ENCODE data around the gene ZNF2. TPM values are rescaled to one million over a fixed set of nuclear protein-coding genes. Genes with fewer than 3 reads are reported as not detected.

Gene ZNF2
- 3.8 and 3.9 TPM in 2 replicates for total RNA-seq

DNA sequence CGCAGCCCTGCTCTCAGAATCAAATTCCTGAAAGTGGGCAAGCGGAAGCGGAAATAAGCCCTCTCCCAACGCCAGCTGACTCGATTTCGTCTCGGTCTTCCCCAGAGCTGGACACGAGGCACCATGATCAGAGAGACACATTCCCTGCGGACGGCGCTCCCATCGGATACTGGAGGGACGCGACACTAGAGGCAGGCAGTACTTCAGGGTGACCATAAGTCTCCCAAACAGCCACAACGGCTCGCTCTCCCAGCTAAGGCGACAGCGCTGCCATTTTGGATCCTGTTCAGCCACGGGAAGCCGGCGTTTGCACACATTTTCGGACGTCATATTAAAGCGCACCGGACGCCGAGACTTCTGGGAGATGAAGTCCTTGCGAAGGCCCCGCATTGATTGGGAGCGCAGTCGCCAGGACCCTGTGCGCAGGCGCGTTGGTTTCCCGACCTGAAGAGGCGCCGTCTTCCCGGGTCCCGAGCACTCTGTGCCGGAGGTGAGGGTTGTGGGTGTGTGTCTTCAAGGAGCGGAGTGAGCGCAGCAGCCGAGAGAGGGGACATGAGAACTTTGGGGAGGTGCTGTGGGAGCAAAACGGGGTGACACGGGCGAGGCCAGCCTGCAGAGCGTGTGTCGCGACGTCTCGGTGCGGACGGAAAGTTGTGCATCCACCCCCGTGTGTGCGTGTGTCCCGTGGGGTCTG lies at the start of gene ZNF2:
Gene ZNF2 (plus strand): TSS at position 439 of the 694 bp plus-strand sequence. CDS start 10,418 bp downstream, outside the sequence.
- Mint-ChIP-seq H3K36me3 (ENCODE audit: low read depth) (peaks cover 12% of the 10 kb centered on the region), H3K4me3 (peak within 1 kb of the TSS; percentile 99), H3K27me3 (ENCODE audit: insufficient read depth) (no peaks in the 10 kb centered on the region), H3K27ac (peak within 1 kb of the TSS; percentile 92), H3K9me3 (peaks cover 2% of the 10 kb centered on the region), H3K4me1 (ENCODE audit: low read depth) (peaks cover 41% of the 10 kb centered on the region)
- intact Hi-C loops (cut with micrococcal nuclease) = loop anchor here (1.0 to 10.0 kb wide), 5 partner anchors 8 to 237 kb away; partner anchors contain the start of genes FAHD2A, MRPS5 and ZNF892
- peak; percentile 96 for DNase-seq (ENCODE audit: low spot score)

DNA sequence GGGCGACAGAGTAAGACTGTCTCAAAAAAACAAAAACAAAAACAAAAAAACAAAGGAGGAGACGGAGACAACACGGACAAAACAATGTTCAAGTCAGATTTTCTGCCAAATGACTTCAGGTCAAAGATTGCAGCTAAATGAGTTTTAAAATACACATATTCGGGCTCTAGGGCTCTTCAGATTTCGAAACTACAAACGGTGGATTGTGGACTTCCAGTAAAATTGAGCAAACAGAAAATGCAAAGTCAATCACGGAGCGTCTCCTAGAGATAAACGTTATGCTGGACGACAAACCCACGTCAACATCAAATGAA lies 44.6 kb upstream of the ZNF2 start:
- no peak for DNase-seq (ENCODE audit: low spot score)
- H3K36me3 Mint-ChIP-seq (ENCODE audit: low read depth) = peaks cover 10% of the 10 kb centered on the region
- peak overlapping the region; percentile 97 for H3K4me3 Mint-ChIP-seq
- intact Hi-C loops (cut with micrococcal nuclease) = loop anchor here (1.0 to 5.0 kb wide), 4 partner anchors 44 to 281 kb away; partner anchors contain the start of genes FAHD2A, ZNF2 and ZNF892
- H3K27me3 Mint-ChIP-seq (ENCODE audit: insufficient read depth) = no peaks in the 10 kb centered on the region
- peak overlapping the region; percentile 95 for H3K27ac Mint-ChIP-seq
- H3K4me1 Mint-ChIP-seq (ENCODE audit: low read depth) = peaks cover 46% of the 10 kb centered on the region
- no peaks in the 10 kb centered on the region for H3K9me3 Mint-ChIP-seq

GRCh38 chr2:95121407-95122196 lies 44.0 kb upstream of the ZNF2 start, which contains the start of gene MRPS5:
Gene MRPS5 (minus strand): TSS chr2:95121808. CDS start chr2:95121791, 17 bp downstream.
- peaks cover 46% of the 10 kb centered on the region for H3K4me1 Mint-ChIP-seq (ENCODE audit: low read depth)
- peak within 1 kb of the TSS; percentile 97 for H3K4me3 Mint-ChIP-seq
- DNase-seq (ENCODE audit: low spot score) = peak; percentile 84
- no peaks in the 10 kb centered on the region for H3K9me3 Mint-ChIP-seq
- H3K27me3 Mint-ChIP-seq (ENCODE audit: insufficient read depth) = peaks cover 2% of the 10 kb centered on the region
- H3K27ac Mint-ChIP-seq = peak within 1 kb of the TSS; percentile 95
- H3K36me3 Mint-ChIP-seq (ENCODE audit: low read depth) = peaks cover 10% of the 10 kb centered on the region
- intact Hi-C loops (cut with micrococcal nuclease) = loop anchor here (1.0 to 5.0 kb wide), 5 partner anchors 38 to 281 kb away; partner anchors contain the start of genes FAHD2A, ZNF2, ZNF514 and ZNF892

DNA sequence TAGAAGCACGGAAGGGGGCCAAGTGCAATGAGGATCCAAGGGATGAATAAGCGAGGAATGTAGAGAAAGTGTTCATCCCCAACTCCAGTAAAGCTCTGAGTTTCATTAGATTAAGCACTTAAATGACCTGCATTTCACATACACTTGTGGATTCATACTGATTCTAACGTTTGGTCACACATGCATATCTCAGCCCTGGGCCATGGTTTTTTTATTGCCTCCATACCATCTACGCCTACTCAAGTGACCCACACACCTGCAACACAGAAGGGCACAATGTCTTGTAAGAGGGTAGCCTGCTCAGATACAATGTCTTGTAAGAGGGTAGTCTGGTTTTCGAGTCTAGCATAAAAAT lies 43.4 kb upstream of the ZNF2 start:
- H3K27ac Mint-ChIP-seq = peak overlapping the region; percentile 67
- no peaks in the 10 kb centered on the region for H3K9me3 Mint-ChIP-seq
- intact Hi-C loops (cut with micrococcal nuclease) = loop anchor here (1.0 to 5.0 kb wide), 2 partner anchors 37 to 280 kb away; partner anchors contain the start of genes FAHD2A and ZNF514
- DNase-seq (ENCODE audit: low spot score) = no peak
- H3K4me1 Mint-ChIP-seq (ENCODE audit: low read depth) = peaks cover 44% of the 10 kb centered on the region
- peak overlapping the region; percentile 97 for H3K4me3 Mint-ChIP-seq
- peaks cover 9% of the 10 kb centered on the region for H3K36me3 Mint-ChIP-seq (ENCODE audit: low read depth)
- peaks cover 2% of the 10 kb centered on the region for H3K27me3 Mint-ChIP-seq (ENCODE audit: insufficient read depth)

GRCh38 chr2:95138702-95139101 lies 26.9 kb upstream of the ZNF2 start:
- DNase-seq (ENCODE audit: low spot score) = no peak
- H3K9me3 Mint-ChIP-seq = peaks cover 47% of the 10 kb centered on the region
- intact Hi-C loops (cut with micrococcal nuclease) = no loop called here
- no peak overlapping the region for H3K4me3 Mint-ChIP-seq
- H3K36me3 Mint-ChIP-seq (ENCODE audit: low read depth) = peaks cover 6% of the 10 kb centered on the region
- no peaks in the 10 kb centered on the region for H3K27me3 Mint-ChIP-seq (ENCODE audit: insufficient read depth)
- H3K27ac Mint-ChIP-seq = no peak overlapping the region
- H3K4me1 Mint-ChIP-seq (ENCODE audit: low read depth) = no peaks in the 10 kb centered on the region

GRCh38 chr2:95143838-95144237 lies 21.8 kb upstream of the ZNF2 start:
- no peaks in the 10 kb centered on the region for H3K27me3 Mint-ChIP-seq (ENCODE audit: insufficient read depth)
- peaks cover 12% of the 10 kb centered on the region for H3K36me3 Mint-ChIP-seq (ENCODE audit: low read depth)
- H3K4me1 Mint-ChIP-seq (ENCODE audit: low read depth) = no peaks in the 10 kb centered on the region
- H3K27ac Mint-ChIP-seq = no peak overlapping the region
- intact Hi-C loops (cut with micrococcal nuclease) = no loop called here
- peaks cover 70% of the 10 kb centered on the region for H3K9me3 Mint-ChIP-seq
- H3K4me3 Mint-ChIP-seq = no peak overlapping the region
- DNase-seq (ENCODE audit: low spot score) = no peak

DNA sequence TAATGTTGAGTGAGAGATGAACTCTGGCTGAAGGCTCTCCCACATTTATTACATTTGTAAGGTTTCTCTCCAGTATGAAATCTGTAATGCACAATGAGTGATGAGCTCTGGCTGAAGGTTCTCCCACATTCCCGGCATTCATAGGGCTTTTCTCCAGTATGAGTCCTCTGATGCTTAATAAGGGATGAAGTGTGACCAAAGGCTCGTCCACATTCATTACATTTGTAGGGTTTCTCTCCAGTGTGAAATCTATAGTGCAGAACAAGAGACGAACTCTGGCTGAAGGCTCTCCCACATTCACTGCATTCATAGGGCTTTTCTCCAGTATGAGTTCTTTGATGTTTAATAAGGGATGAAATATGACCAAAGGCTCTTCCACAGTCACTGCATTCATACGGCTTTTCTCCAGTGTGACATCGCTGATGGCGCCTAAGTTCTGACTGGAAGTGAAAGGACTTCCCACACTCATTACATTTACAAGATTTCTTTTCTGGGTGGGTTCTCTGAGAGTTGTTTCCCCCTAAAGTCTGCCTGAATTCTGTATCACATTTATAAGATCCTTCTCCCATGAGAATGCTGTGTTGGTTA lies 16.1 kb upstream of the ZNF2 start:
- H3K36me3 Mint-ChIP-seq (ENCODE audit: low read depth) = peaks cover 42% of the 10 kb centered on the region
- H3K27ac Mint-ChIP-seq = no peak overlapping the region
- H3K4me3 Mint-ChIP-seq = no peak overlapping the region
- H3K27me3 Mint-ChIP-seq (ENCODE audit: insufficient read depth) = no peaks in the 10 kb centered on the region
- no peaks in the 10 kb centered on the region for H3K4me1 Mint-ChIP-seq (ENCODE audit: low read depth)
- H3K9me3 Mint-ChIP-seq = peaks cover 80% of the 10 kb centered on the region
- intact Hi-C loops (cut with micrococcal nuclease) = no loop called here
- no peak for DNase-seq (ENCODE audit: low spot score)

- H3K9me3 Mint-ChIP-seq = peaks cover 28% of the 10 kb centered on the region
- no peak for DNase-seq (ENCODE audit: low spot score)
- no peaks in the 10 kb centered on the region for H3K27me3 Mint-ChIP-seq (ENCODE audit: insufficient read depth)
- intact Hi-C loops (cut with micrococcal nuclease) = loop anchor here (2.0 kb wide), 1 partner anchor 136 kb away; no protein-coding TSS in a partner anchor
- H3K27ac Mint-ChIP-seq = no peak overlapping the region
- H3K4me1 Mint-ChIP-seq (ENCODE audit: low read depth) = peaks cover 25% of the 10 kb centered on the region
- H3K36me3 Mint-ChIP-seq (ENCODE audit: low read depth) = peaks cover 23% of the 10 kb centered on the region
- H3K4me3 Mint-ChIP-seq = peak overlapping the region; percentile 80
These were observed 7.2 kb upstream of the ZNF2 start for GRCh38 chr2:95158441-95158840.

DNA sequence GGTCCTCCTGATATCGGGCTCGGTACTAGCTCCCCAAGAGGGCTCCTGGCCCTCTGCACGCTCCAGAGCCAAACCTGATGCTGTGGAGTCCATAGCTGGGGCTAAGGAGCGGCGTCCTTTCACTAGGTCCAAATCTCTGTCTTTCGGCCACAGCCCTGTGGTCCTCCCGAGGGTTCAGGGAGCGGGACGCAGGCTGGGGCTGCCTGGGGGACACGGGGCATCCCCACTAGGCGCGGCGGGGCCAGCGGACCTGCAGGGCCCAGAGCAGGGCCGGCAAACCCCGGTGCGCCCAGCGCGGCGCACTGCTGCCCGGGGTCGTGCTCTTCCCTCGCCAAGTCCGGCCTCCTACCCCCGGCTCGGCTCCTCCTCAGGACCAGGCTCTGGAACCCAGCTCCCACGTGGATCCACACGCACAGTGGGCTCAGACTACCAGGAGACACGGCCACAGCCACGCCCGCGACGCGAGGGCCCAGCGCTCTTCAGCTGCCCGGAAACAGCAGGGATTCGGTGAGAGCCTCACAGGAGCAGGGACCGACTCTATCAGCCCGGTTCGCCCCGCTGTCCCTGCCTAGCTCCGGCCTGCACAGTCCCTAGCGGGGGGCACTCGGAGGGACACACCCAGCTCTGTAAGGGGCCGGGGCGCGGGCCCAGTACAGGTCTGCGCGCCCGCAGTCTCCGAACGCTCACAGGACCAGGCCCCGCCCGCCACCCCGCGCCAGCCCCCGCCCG lies 6.6 kb upstream of the ZNF2 start:
- DNase-seq (ENCODE audit: low spot score) = no peak
- H3K27me3 Mint-ChIP-seq (ENCODE audit: insufficient read depth) = no peaks in the 10 kb centered on the region
- peaks cover 31% of the 10 kb centered on the region for H3K4me1 Mint-ChIP-seq (ENCODE audit: low read depth)
- no peak overlapping the region for H3K27ac Mint-ChIP-seq
- peaks cover 23% of the 10 kb centered on the region for H3K9me3 Mint-ChIP-seq
- intact Hi-C loops (cut with micrococcal nuclease) = loop anchor here (1.0 to 2.0 kb wide), 2 partner anchors 37 to 136 kb away; no protein-coding TSS in a partner anchor
- H3K36me3 Mint-ChIP-seq (ENCODE audit: low read depth) = peaks cover 20% of the 10 kb centered on the region
- H3K4me3 Mint-ChIP-seq = peak overlapping the region; percentile 80

DNA sequence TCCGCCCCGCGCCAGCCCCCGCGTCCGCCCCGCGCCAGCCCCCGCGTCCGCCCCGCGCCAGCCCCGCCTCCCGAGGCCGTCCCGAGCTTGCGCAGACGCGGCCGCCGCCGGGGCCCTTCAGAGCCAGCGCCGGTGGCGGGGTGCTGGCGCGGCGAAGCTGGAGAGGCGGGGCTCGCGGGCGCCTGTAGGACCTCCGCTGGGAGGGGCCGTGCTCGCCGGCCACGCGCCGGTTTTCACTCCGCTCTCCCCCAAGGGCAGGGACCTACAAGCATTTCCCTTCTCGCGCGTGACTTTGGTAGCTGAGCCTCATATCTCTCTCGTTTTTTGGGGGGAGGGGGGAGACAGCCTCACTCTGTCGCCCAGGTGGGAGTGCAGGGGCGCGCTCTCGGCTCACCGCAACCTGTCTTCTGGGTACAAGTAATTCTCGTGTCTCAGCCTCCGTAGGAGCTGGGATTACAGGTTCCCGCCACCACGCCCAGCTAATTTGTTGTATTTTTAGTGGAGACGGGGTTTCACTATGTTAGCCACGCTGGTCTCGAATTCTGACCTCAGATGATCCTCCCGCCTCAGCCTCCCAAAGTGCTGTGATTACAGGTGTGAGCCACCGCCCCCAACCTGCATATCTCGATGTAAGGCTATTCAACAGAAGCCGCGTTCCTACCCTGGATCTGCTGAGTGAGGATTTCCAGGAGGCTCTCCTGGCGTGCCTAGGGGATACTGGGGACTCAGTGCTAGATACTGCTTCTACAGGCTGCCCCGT lies 5.7 kb upstream of the ZNF2 start, which contains the start of gene ZNF514:
Gene ZNF514 (minus strand): TSS at position 159 of the 760 bp plus-strand sequence. CDS start 6,595 bp downstream, outside the sequence.
- H3K4me3 Mint-ChIP-seq = peak within 1 kb of the TSS; percentile 90
- H3K36me3 Mint-ChIP-seq (ENCODE audit: low read depth) = peaks cover 14% of the 10 kb centered on the region
- peaks cover 16% of the 10 kb centered on the region for H3K9me3 Mint-ChIP-seq
- peak within 1 kb of the TSS; percentile 91 for H3K27ac Mint-ChIP-seq
- no peaks in the 10 kb centered on the region for H3K27me3 Mint-ChIP-seq (ENCODE audit: insufficient read depth)
- intact Hi-C loops (cut with micrococcal nuclease) = loop anchor here (1.0 to 10.0 kb wide), 3 partner anchors 38 to 137 kb away; no protein-coding TSS in a partner anchor
- peak; percentile 80 for DNase-seq (ENCODE audit: low spot score)
- H3K4me1 Mint-ChIP-seq (ENCODE audit: low read depth) = peaks cover 39% of the 10 kb centered on the region

DNA sequence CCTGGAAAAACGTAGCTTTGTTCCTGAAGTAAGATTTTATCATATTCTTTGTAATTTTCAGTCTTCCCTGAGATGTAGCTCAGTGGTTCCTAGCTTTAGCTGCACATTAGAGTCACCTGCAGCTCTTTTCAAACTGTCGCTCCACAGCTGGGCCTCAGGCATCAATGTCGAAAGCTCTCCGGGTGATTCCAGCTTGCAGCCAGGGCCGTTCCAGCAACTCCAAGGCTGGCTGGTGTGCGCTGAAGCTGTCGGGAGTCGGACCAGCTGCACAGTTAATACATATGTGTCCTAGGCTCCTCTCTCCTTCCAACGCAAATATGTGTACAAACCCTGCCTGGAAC lies 609 bp upstream of the ZNF2 start:
- Mint-ChIP-seq H3K9me3 (no peaks in the 10 kb centered on the region), H3K27me3 (ENCODE audit: insufficient read depth) (no peaks in the 10 kb centered on the region), H3K4me1 (ENCODE audit: low read depth) (peaks cover 46% of the 10 kb centered on the region), H3K36me3 (ENCODE audit: low read depth) (peaks cover 11% of the 10 kb centered on the region), H3K4me3 (peak overlapping the region; percentile 99), H3K27ac (peak overlapping the region; percentile 92)
- intact Hi-C loops (cut with micrococcal nuclease) = loop anchor here (1.0 to 10.0 kb wide), 4 partner anchors 42 to 237 kb away; partner anchors contain the start of genes FAHD2A, MRPS5 and ZNF892
- no peak for DNase-seq (ENCODE audit: low spot score)

All from activated T-helper 1 cell treated with anti-CD3 and anti-CD28 coated beads, Interleukin-12 subunit alpha, Interleukin-12 subunit beta, Interleukin-2, Interleukin-4 antibody, amounts not matched to agents 30 ng/mL and 10 ng/mL and 1 ng/mL, durations not matched to agents 14 hours and 24 hours and 36 hours (primary cell).